ENCODE measurements around the gene CA11.
"Not testable (repeated sequence)": the region's sequence is repeated elsewhere in the genome, so short reads cannot be mapped to it uniquely, and the experiment has no call there.

The CA11 gene

DNA sequence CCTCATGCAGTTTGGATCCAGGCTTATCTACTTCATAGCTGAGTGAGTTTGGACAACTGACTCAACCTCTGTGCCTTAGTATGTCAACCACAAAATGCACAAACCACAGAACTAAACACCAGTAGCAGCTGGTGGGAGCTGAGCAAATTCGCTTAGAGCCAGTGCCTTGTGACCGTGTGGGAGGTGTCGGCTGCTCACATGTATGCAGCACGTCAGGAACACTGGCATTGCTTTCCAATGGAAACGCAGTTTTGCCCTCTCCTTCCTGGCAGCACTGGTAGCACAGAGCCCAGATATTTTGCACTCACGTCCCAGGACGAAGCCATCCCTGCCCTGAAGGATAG is 35.1 kb upstream of the CA11 start:
- TF ChIP-seq CTCF (IDR thresholded peaks at IDR 0.05; ENCODE audit: borderline replicate concordance, insufficient read depth, low read depth, low read length): no peak
- H3K4me3 ChIP-seq (ENCODE audit: low read depth, low read length): no peak overlapping the region

- no peak for TF ChIP-seq CTCF (IDR thresholded peaks at IDR 0.05; ENCODE audit: borderline replicate concordance, insufficient read depth, low read depth, low read length)
Measured at GRCh38 chr19:48680436-48681126, 34.6 kb upstream of the CA11 start.

GRCh38 chr19:48680006-48680405 is 34.0 kb upstream of the CA11 start:
- H3K4me3 ChIP-seq (ENCODE audit: low read depth, low read length): not testable (repeated sequence)

More at GRCh38 chr19:48680436-48681126, 34.6 kb upstream of the CA11 start:
- H3K4me3 ChIP-seq (ENCODE audit: low read depth, low read length): no peak overlapping the region

DNA sequence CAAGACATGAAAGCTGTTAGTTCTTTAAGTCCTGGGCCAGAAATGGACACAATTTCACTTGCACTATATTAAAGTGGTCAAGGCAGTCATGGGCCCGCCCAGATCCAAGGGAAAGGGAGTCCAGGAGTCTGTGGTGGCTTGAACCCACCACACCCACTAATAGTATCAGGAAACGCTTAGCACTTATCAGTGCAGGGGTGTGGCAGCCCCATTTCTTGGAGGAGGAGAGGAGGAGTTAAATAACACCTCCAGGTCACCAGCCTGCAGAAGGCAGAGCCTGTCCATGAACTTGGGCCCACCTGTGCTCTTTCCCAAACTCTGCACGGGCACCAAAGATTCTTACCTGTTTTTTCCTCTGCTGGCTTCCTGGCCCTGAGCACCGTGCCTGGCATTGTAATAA is 32.2 kb upstream of the CA11 start:
- no peak overlapping the region for H3K4me3 ChIP-seq (ENCODE audit: low read depth, low read length)
- no peak for TF ChIP-seq CTCF (IDR thresholded peaks at IDR 0.05; ENCODE audit: borderline replicate concordance, insufficient read depth, low read depth, low read length)

GRCh38 chr19:48676887-48677286 is 30.9 kb upstream of the CA11 start:
- no peak overlapping the region for H3K4me3 ChIP-seq (ENCODE audit: low read depth, low read length)
- no peak for TF ChIP-seq CTCF (IDR thresholded peaks at IDR 0.05; ENCODE audit: borderline replicate concordance, insufficient read depth, low read depth, low read length)

DNA sequence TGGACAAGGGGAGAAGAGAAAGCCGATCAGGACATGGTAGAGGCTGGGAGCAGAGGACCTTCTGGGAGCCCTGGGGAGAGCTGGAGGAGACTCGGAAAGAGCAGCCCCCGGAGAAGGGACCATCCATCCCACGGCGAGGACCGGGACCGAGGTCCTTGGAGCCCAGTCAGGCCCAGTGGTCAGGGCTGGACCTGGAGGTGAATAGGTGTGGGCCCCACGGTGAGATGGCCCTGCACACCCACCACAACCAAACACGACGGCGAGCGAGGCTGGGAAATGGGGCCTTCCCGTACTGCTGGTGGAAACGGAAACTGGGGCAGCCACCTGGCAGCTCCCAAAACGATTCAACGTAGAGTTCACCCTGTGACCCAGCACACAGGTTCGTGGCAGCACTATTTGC is 30.5 kb upstream of the CA11 start:
- no peak overlapping the region for H3K4me3 ChIP-seq (ENCODE audit: low read depth, low read length)
- no peak for TF ChIP-seq CTCF (IDR thresholded peaks at IDR 0.05; ENCODE audit: borderline replicate concordance, insufficient read depth, low read depth, low read length)

DNA sequence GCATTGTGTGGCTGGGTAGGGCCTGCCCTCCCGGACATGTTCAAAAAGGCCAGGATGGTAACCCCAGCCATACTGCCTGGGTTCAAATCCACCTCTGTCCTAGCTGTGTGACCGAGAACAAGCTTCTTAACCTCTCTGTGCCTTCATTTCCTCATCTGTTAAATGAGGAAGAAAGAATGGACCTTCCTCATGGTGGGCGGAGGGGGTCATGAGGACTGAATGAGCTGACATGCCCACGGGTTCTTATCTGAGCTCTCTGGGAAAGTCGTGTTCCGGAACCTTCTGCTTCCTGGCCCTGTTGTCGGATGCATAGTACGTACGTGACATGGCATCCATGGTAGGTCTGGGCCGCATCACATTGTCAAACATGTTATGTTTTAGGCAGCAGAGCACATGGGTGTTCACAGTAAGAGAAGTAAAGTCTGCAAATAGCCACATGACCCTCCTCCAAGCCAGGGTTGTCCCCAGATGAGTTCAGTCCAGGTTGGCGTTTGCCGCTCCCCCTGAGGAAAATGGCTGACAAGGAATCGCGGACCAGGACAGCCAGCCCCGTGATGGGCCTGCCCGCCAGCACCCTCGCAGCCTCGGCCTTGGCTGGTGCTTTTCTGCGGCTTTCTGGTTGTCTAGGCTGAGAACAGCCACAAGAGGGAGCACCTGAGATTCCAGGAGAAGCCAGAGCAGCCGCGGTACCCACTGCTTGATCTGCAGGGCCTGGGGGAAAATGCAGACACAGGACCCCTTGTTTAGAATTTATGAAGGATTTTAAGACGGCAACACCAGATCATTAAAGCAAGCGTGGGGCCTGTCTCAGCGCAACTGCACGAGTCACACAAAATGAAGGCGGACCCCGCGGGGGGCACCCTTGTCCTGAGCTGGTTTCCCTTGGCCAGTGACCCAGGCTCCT is 29.2 kb upstream of the CA11 start:
- peak; percentile 85 for TF ChIP-seq CTCF (IDR thresholded peaks at IDR 0.05; ENCODE audit: borderline replicate concordance, insufficient read depth, low read depth, low read length)
- H3K4me3 ChIP-seq (ENCODE audit: low read depth, low read length): no peak overlapping the region
